ENCODE data around the gene PDE9A. TPM values are rescaled to one million over a fixed set of nuclear protein-coding genes. Genes with fewer than 3 reads are reported as not detected.

Gene PDE9A
- total and polyA plus RNA-seq, 8 donors = 5.1 to 24.2 (median 21.9) TPM

GRCh38 chr21:42664614-42665013 is 11.2 kb downstream of the PDE9A start:
- intact Hi-C loops (cut with DNase I) = no loop called here
- TF ChIP-seq CTCF (IDR thresholded peaks at IDR 0.05) = no peak
- Histone ChIP-seq H3K4me3 (no peak overlapping the region), H3K4me1 (no peaks in the 10 kb centered on the region), H3K9me3 (no peaks in the 10 kb centered on the region), H3K36me3 (no peaks in the 10 kb centered on the region), H3K27me3 (no peaks in the 10 kb centered on the region), H3K27ac (no peak overlapping the region)
- DNase-seq = peak in 1 of 4 donors; percentile 44
- ATAC-seq = no peak

DNA sequence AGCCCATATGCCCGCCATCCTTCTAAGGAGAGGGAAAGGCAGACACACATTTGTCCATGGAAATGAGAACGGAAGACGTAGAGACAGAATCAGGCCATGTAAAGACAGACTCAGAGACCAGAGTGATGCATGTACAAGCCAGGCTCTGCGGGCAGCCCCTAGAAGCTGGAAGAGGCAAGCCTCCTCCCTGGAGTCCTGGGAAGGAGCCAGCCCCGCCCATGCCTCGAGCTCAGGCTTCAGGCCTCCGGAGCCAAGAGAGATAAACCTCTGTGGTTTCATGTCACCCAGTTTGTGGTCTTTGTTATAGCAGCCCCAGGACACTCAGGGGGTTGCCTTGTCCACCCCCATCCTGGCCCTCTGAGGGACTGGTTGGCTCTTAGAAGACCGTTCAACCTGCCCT is 11.6 kb downstream of the PDE9A start:
- no peak overlapping the region for H3K27ac ChIP-seq
- ATAC-seq (no peak), DNase-seq (peak in 1 of 4 donors; percentile 61)
- no peak for TF ChIP-seq CTCF (IDR thresholded peaks at IDR 0.05)
- intact Hi-C loops (cut with DNase I) = no loop called here
- no peaks in the 10 kb centered on the region for H3K9me3 ChIP-seq
- no peaks in the 10 kb centered on the region for H3K27me3 ChIP-seq
- H3K4me1 ChIP-seq = no peaks in the 10 kb centered on the region
- no peak overlapping the region for H3K4me3 ChIP-seq
- H3K36me3 ChIP-seq = no peaks in the 10 kb centered on the region

DNA sequence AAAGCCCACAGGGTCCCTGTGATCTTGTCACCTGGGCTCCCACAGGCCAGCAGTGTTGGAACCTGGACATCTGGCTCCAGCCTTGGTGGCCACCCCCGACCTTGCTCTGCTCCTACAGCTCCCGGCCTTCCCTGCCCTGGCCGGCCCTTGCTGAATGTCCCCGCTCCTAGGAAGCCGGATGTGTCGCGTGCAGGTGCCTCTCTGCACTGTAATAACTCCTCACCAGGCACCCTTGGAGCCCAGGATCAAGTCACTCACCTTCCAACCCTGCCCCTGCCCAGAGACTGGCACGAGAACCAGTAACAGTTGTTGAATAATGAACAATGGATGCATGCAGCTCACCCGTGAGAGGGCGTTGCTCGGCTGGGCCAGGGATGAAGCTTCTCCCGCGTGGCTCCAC is 12.1 kb downstream of the PDE9A start:
- H3K27me3 ChIP-seq = no peaks in the 10 kb centered on the region
- DNase-seq (peak in 1 of 4 donors; percentile 61), ATAC-seq (no peak)
- H3K9me3 ChIP-seq = no peaks in the 10 kb centered on the region
- intact Hi-C loops (cut with DNase I) = no loop called here
- H3K4me1 ChIP-seq = no peaks in the 10 kb centered on the region
- no peaks in the 10 kb centered on the region for H3K36me3 ChIP-seq
- no peak for TF ChIP-seq CTCF (IDR thresholded peaks at IDR 0.05)
- H3K4me3 ChIP-seq = no peak overlapping the region
- no peak overlapping the region for H3K27ac ChIP-seq

GRCh38 chr21:42666023-42666747 is 12.8 kb downstream of the PDE9A start:
- DNase-seq (peak in 1 of 4 donors; percentile 70), ATAC-seq (peak; percentile 9)
- Histone ChIP-seq H3K4me3 (no peak overlapping the region), H3K36me3 (no peaks in the 10 kb centered on the region), H3K27ac (no peak overlapping the region), H3K9me3 (no peaks in the 10 kb centered on the region), H3K4me1 (no peaks in the 10 kb centered on the region), H3K27me3 (no peaks in the 10 kb centered on the region)
- TF ChIP-seq CTCF (IDR thresholded peaks at IDR 0.05) = no peak
- intact Hi-C loops (cut with DNase I) = no loop called here

DNA sequence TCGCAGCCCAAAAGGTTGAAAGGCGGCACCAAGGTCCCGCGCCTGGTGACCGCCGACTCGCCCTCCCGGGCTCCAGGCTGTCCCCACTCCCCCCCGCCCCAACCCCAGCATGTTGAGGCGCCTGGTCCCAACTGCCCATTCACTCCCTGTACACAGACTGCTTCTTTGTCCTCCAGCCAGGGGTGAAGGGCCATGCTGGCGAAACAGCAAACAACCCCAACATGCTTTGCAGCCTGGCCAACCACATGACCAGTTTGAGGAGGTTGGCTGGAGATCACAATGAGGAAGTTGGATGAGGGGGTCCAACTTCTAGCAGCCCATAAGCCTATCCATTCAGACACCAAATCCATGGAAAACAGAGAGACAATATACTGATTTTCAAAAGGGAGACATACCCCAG is 13.5 kb downstream of the PDE9A start:
- intact Hi-C loops (cut with DNase I) = no loop called here
- Histone ChIP-seq H3K27me3 (no peaks in the 10 kb centered on the region), H3K9me3 (no peaks in the 10 kb centered on the region), H3K27ac (no peak overlapping the region), H3K4me1 (no peaks in the 10 kb centered on the region), H3K36me3 (no peaks in the 10 kb centered on the region), H3K4me3 (no peak overlapping the region)
- no peak for TF ChIP-seq CTCF (IDR thresholded peaks at IDR 0.05)
- DNase-seq (peak in 1 of 4 donors; percentile 37), ATAC-seq (no peak)

Data from left lung (tissue), 10 donors.